ENCODE data around the gene CCDC27.

- TF ChIP-seq POLR2AphosphoS5 (IDR thresholded peaks at IDR 0.05), result no peak
- TF ChIP-seq, protein P1, sequence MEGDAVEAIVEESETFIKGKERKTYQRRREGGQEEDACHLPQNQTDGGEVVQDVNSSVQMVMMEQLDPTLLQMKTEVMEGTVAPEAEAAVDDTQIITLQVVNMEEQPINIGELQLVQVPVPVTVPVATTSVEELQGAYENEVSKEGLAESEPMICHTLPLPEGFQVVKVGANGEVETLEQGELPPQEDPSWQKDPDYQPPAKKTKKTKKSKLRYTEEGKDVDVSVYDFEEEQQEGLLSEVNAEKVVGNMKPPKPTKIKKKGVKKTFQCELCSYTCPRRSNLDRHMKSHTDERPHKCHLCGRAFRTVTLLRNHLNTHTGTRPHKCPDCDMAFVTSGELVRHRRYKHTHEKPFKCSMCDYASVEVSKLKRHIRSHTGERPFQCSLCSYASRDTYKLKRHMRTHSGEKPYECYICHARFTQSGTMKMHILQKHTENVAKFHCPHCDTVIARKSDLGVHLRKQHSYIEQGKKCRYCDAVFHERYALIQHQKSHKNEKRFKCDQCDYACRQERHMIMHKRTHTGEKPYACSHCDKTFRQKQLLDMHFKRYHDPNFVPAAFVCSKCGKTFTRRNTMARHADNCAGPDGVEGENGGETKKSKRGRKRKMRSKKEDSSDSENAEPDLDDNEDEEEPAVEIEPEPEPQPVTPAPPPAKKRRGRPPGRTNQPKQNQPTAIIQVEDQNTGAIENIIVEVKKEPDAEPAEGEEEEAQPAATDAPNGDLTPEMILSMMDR (IDR thresholded peaks at IDR 0.05), result no peak
- TF ChIP-seq EP300 (IDR thresholded peaks at IDR 0.05), result no peak
- no peak for TF ChIP-seq POLR2A (IDR thresholded peaks at IDR 0.05; ENCODE audit: low read depth)
Measured at GRCh38 chr1:3732434-3733093, 19.7 kb upstream of the CCDC27 start.

All from esophagus muscularis mucosa (tissue), 4 donors.